T47D (cell line): Measurements from ENCODE around the gene TMIGD3.

Experiments
- DNase-seq, 2 experiments: peaks; one replicate each; pipeline versions ENCODE4 v3.0.0 to v3.0.0-alpha.2; 2011 to 2012; ENCODE audit warnings: low read depth in 1 of 2, low spot score in 1 of 2
- JUND ChIP-seq: IDR thresholded peaks from 2 replicates; pipeline ENCODE4 v1.6.1; 2012; ENCODE audit warnings: low read depth
- in situ Hi-C: cut with HindIII; loops from 2 replicates; pipeline ENCODE4 v1.10.0; 2016; ENCODE audit warnings: low sequenced_read_pairs, low pct_unique_long_range_greater_than_20kb

TMIGD3 gene

DNA sequence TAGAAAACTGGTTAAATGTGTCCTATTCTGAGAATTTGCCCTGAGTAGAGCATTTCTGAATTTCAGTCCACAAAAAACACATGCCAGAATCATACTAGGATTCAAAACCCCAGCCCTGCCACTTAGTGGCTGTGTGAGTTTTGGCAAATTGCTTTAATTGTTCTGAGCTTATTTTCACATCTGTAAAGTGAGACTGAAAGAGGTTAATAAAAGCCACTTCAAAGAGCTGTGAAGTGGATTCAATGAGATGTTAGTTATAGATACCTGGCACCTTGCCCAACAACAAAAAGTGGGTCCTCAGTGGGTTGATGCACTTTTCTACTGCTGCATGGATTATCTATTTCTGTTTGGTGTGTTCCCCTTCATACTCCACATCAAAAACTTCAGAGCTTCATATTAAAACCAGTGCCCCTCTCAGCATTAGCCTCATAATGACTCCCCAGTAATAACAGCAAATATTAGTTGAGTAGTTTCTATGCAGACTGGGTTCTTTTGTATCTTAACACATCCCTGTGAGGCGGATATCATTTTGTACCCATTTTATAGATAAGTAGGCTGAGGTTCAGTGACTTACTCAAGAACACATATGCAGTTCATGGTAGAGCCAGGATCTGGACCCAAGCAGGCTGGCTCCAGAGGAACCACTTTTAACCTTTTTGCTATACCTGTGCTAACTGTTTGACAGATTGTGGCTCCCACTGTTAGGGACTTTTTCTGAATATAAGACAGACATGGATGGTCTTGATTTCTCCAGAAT is 14.2 kb upstream of the TMIGD3 start:
- in situ Hi-C loops = no loop called here
- no peak for TF ChIP-seq JUND
- no peak for DNase-seq

DNA sequence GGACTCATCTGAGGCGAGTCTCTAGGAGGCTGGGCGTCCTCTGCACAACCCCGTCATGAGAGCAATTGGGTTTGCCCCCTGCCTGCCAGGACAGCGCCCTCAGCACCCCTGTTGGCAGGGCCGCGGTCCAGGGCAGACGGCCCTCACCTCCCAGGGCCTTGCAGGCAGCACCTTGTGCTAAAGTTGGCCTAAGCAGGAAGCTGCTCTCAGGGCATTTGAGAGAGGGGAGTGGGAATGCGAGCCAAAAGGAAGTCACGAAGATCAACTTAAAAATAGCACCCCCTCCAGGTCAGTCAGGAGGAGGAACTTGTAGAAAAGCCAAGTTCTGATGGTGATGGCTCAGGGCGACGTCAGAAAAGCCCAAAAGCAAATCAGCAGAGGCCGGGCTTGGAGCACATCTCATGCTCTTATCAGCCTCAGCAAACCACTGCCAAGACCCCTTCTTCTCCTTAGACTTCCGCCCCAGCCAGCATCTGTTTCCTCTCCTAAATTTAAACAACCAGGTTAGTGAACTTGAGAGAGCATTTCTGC is 12.6 kb upstream of the TMIGD3 start:
- TF ChIP-seq JUND = no peak
- in situ Hi-C loops = no loop called here
- DNase-seq = no peak

DNA sequence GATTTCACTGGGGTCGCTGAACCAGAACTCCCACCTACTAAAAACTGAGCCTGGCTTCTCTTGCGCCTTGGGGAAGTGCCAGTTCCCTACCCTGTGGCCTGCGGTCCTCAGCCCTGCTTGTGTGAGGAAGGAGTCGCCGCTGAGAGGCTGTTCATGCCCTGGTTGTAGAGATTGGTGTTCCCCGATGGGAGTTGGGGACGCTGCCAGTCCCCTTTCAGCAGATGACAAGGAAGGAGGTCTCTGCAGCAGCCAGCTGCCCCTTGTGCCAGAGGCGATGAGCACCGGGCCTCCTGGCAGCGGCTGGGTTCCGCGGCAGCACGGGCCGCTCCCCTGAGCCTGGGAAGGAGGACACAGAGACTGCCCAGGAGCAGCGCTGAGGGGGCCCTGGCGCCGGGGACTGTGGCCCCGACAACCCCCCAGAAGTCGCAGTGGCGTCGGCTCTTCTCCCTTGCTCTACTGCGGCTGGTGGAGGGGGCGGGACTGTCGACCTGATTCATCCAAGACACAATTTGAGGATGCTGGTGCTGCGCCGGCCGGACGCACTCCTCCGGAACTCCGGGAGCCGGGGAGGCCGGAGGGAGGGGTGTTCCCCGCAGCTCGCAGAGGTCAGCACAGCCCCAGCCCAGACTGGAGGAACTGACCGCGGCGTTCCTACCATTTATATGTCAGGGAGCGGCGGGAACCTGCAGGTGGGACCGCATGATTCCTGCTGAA is 12.0 kb upstream of the TMIGD3 start:
- in situ Hi-C loops = no loop called here
- DNase-seq = no peak
- no peak for TF ChIP-seq JUND

DNA sequence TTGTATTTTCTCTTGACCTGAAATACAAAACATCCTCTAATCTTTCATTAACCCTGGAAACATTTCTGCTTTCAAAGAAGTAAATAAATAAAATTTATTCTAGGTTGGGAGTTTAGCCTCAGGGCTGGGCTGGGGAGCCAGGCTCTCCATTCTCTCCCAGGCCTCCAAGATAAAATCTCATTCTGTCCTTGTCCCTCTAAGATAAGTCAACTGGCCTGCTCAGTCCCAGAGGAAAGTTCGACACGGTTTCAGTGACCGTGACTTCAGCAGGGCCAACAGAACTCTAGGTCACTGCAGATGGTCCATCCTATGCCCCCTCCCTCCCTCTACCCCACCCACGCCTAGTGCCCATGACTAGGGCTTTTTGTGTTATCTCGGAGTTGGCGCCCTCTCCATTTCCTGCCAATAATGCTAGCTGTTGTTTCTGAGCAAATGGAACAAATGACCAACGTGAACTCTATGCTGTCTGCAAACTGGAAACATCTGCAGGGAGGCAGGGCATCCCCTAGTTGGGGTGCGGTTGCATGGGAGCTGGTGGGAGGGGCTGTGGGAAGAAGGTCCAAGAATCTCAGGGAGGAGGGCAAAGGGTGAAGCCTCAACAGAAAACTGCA is 10.1 kb upstream of the TMIGD3 start:
- TF ChIP-seq JUND = no peak
- no peak for DNase-seq
- in situ Hi-C loops = no loop called here

DNA sequence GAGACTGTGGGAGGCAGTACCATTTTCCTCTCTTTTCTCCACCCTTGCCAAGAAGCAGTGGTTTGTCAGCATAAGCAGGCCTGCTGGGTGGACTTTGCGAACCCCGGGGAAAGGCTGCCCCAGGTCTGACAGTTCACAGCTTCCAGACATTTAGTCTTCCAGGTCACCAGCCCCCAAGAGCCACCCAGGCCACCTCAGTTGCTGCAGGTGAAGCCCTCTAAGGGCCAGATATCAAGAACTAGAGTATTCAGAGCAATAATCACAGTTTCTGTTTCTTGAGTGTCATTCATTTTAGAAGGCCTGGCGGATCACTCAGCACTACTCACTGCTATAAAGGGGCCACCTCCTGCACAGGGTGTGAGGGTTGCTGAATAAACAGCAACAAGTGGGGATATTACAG is 9.5 kb upstream of the TMIGD3 start:
- no peak for TF ChIP-seq JUND
- in situ Hi-C loops = no loop called here
- DNase-seq = no peak

DNA sequence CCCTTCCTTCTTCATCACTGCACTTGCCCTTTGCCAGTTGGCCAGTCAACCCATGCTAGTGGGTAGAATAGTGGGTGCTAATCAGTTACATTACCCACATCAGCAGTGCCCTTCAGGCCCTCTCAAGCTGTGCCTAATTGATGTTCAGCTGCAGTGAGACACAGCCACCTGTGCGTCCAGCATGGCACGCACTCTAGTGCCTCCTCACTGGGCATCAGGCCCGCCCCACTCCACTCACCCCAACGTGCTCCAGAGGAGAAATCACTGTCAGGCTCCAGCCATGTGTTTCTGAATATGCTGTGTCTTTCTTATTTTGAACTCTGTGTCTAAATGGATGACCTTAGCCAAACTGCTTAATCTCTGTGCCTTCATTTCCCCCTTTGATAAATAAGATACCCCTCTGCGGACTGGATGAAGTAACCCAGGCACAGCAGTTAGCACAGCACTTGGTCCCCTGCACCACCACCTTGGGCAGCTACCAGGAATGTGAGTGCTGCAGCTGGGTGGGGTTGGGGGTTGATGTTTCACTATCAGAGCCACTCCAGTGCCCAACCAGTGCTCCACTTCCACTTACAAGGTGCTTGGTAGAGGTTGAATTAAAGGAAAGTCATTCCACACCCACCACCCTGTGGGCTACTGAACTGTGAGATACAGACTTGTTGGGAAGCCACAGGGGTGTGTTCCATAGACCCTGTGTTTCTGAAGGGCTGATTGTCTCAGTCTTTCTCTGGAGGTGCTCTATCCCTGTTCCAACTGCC is 8.9 kb upstream of the TMIGD3 start:
- in situ Hi-C loops = no loop called here

DNA sequence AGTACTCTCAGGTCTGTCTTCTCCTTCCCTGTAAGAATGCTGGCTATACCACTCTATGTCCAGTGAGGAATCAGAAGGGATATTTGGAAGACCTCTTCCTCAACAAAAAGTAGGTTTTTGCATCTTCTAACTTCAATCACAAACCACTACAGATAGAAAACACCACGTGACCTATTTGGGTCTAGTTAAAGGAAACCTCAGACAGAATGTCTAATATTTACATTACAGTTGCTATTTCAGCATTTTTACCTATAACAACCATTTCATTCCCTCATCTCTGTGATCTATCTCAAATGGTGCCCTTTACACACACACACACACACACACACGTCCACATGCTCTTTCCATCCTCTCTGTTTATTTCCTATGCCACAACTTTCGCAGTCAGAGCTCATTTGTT is 7.9 kb upstream of the TMIGD3 start:
- no peak for DNase-seq
- no peak for TF ChIP-seq JUND
- in situ Hi-C loops = no loop called here

More for the DNA sequence above, 8.9 kb upstream of the TMIGD3 start:
- TF ChIP-seq JUND = no peak
- DNase-seq = no peak

DNA sequence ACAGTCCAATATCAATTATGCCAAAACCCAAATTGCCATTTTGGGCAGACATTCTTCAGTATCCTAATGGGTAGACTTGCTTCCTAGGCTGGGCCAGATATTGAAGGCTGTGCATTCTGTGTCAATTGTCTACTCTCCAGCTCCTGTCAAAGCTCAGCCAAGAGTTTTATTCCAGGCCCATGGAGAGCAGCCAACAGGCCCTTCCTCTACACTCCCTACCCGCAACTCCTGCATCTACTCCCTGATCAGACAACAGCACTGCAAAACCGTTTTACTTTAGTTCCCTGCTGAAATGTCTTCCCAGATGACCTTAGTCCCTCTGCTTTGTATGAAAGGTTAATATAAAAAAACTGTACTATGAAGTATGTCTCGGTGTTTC is 6.6 kb upstream of the TMIGD3 start:
- in situ Hi-C loops = no loop called here
- TF ChIP-seq JUND = no peak
- DNase-seq = no peak

DNA sequence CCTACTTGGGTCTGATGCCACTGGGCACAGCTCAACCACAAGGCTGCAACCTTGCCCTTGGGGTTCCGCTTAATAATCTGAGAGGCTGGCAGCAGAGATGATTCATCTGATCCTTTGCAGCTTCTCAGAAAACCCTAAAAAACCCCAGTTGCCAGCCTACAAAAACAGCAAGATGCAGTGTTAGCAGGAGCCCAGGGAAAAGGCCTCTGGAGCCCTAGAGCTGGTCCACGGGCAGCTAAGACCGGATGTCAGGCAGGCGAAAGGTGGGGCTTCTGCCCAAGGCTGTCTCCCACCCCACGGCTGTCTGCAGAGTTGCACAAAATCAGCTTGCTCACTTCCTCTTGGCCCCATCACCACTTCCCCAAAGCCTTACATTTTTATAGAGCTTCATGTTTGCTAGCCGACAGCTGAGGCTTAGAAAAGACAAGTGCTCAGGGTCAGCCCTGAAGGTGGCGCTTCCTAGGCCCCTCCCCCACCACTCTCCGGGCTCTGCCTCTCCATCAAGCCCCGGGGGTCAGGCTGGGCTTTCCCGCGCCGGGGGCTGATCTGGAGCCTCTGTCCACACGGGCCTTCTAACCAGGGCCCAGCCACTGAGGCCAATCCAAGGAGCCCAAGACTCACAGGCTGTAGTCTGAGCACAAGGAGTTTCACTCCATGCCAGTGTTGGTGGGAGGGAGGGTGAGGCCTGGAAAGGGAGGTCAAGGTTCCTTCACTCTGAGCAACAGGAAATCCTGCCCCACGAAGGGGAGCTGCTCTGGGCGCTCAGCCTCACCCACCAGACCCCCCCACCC is 4.2 kb upstream of the TMIGD3 start:
- no peak for DNase-seq
- no peak for TF ChIP-seq JUND
- in situ Hi-C loops = no loop called here

DNA sequence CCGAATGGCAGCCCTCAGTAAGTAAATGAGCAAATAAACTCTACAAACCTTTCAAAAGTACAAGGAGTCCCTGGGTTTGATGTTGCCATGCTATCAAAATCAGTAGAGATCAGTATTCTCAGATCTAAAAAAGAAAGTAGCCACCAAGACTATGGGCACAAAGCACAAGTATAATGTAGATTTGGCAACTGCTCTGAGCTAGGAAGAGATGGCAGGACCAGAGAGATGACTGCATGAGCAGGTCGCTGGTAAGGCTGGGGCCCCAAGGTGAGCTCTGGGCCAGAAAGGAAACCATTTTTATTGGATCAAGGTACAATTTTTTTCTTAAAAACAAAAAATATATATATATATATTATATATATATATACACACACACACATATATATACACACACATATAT is 3.1 kb upstream of the TMIGD3 start:
- in situ Hi-C loops = no loop called here
- no peak for DNase-seq
- TF ChIP-seq JUND = no peak

DNA sequence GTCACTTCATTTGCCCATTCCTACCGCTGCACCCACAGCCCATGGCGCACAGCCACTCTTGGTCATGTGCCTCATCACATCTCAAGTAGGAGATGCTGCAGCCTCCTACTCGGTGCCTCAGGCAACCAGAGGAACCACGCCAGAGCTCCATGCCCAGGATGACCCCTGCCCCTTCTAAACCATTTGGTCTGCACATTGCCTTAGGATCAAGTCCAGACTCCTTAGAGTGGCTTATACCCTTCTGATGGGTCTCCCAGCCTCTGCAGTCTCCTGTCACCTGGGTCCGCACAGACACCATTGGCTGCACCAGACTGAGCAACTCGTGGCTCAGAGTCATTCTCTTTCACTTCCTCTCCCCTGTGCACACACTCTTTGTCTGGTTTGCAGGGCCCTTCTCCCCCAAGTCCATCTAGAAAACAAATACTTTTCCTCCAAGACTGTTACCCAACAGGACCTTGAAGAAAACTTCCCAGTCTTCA is 2.2 kb upstream of the TMIGD3 start:
- in situ Hi-C loops = no loop called here
- TF ChIP-seq JUND = no peak
- DNase-seq = no peak

DNA sequence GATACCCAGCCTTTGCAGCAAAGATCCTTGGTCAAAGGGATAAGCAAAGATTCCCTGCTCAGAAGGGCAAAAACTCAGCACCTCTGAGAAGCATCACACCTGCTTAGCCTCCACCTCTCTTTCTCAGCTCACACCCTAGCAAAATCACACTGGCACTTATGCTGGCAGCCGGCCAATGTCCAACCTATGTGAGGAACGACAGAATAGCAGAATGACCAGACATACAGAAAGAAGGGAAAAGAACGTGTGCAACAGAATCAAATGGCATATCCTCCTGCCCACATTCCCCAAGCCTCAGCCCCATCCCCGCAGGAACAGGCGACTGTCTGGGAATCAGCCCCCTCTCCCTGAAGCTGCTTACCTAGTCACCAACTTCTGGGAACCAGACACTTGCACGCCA is 664 bp upstream of the TMIGD3 start:
- in situ Hi-C loops = no loop called here
- peak in 1 of 2 experiments; percentile 9 for DNase-seq
- TF ChIP-seq JUND = no peak
